DMS114 treated with DMSO at 0.1 percent for 48 hours (cell line): ENCODE data around the gene CHMP4B.

Experiments
- DNase-seq: peaks from one replicate; lab custom pipeline; 2025; ENCODE audit not compliant: unreplicated experiment; lab: John Stamatoyannopoulos, UW

Gene CHMP4B

DNA sequence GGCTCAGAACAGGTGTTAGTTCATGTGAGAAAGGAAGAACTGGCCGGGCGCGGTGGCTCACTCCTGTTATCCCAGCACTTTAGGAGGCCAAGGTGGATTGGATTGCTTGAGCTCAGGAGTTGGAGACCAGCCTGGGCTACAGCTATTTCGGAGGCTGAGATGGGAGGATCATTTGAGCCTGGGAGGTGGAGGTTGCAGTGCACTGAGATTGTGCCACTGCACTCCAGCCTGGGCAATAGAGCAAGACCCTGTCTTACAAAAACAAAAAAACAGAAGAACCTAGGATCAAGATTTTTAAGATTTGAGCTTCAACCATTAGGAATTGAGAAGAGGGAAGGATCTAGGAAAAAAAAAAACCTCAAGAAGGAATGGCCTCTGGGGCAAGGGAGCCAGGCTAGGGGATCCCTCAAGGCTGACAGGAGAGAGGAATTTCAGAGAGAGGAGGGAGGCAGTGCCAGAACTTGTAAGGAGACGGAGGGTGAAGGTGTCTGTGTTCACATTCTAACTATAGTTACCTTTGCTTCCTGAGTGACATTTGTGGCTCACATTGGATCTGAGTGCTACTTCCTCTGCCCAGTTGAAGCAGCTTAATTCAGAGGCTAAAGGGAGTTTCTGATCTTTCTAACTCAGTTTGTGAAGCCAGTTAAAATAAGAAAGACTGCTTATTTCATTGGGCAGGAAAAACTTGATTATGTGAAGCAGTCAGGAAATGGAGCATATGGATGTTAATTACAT, 26.1 kb downstream of the CHMP4B start:
- no peak for DNase-seq

DNA sequence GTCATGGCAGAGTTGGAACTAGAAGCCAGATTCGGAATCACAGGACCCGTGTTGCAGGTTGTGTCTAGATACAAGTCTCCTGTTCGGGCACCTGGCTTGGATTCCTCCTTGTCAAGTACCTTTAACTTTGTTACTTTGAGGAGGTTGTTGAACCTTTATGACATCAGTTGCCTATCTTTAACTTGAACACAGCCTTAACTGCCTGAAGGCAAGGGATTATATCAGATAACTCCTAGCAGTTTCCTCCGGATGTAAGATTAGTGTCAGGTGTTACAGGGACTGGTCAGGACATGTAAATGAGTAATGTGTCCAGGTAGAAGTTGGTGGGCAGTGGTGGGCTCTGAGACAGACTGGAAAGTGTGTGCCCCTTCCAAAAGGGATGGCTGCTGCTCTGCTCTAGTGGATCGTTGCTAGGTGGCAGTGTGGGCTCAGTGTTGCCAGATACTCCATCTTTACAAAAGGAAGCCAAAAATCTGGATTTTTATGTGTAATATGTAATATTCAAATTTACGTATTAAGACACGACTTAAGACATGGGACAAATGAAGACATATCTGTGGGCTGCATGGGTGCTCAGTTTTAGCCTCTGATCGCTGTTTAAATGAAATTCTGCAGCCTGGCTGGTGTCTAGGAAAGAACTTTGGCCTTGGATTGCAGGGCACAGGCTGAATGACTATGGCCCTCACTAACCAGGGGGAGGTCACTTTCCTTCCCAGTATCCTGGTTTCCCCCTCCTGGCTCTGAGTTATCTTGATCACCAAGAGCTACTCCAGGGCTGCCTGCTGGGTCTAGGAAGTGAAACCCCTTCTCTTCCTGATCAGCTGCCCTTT, 27.1 kb downstream of the CHMP4B start:
- DNase-seq: no peak

DNA sequence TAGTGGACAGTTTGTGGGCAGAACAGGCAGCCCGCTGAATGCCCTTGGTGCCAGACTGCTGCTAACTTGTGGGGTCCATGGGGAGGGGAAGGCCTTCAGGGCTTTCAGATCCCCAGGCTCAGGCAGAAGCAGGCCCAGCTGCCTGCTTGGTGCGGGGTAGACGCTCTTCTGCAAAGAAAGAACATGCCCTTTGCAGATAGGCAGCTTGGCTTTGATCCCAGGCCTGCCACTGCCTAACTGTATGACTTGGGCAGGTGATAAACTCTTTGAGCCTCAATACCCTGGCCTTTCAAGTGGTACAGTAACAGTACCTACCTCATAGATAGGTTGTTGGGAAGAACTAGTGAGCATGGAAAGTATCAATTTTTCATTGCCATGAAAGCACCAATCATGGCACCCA, 28.4 kb downstream of the CHMP4B start:
- no peak for DNase-seq

DNA sequence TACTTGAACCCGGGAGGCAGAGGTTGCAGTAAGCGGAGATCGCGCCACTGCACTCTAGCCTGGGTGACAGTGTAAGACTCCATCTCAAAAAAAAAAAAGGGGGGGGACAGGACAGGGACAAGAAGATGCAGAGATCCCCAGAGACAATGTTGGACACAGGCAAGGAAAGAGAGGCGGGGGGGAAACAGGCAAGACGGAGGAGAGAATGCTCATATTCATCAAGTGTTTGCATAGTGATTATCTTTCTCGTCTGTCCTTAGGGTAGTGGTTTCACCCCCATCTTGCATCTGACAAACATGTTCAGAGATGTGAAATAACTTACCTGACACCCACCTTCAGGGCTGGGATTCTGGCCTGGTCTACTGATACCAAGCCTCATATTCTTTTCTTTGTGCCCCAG, 29.0 kb downstream of the CHMP4B start:
- no peak for DNase-seq

DNA sequence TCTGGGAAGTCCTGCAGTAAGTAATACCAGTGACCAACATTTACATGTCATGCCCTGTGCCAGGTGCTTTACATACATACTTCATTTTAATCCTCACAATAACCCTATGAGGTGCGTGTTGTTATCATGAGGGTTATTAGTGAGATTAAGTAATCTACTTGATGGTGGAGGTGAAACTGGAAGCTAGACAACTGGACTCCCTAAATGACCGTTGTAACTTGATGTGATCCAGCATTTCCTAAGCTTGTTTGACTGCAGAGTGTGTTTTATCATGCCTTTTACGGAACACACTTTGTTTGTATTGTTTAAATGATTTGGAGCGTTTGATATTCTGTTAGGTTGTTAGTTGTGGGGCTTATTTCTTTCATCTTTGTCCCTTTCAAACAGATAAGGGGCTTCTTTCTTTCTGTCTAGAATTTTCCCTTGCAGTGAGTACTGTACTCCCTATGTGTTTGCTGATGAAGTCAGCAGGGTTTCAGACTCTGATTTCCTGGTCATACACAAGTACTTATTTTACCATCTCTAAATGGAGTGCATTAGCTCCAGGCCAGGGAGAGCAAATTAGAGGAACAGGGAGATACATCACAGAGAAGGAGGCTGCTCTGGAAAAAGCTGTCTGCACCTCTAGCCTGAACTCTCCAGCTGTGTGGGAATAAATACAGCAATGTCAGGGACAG, 29.7 kb downstream of the CHMP4B start:
- no peak for DNase-seq

DNA sequence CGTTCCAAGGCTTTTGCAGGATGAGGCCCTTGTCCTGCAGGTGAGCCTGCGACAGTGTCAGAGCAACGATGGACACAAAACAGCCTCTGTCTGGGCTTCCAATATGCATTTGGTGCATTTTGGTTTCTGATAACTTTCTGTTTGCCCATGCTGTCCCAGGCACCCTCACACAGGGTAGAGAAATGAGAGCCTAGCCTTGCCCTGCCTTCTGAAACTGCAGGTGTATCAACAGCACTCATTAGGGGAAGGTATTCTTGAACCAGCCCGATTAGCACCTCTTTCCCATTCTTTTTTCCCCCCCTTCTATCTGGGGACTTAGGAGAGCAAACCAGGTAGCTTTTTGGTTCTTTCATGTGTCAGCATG, 30.3 kb downstream of the CHMP4B start:
- DNase-seq: no peak

DNA sequence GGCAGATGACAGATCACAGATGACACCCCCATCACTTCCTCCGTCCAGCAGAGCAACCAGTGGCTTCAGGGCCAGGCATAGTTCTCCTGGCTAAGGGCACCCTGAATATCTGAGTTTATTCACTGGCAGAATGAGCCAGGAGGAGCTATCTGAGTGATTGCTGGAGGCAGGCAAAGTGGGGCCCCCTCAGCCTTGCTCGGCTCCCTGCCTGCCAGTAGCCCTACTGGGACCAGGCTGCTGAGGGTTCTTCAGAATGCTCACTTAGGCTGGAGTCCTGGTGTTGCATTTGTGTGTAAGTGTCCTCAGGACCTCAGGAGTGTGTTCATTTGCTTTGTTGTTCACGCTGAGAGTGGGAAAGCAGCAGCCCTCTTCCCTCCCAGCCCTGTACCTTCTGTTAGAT, 31.2 kb downstream of the CHMP4B start:
- no peak for DNase-seq

DNA sequence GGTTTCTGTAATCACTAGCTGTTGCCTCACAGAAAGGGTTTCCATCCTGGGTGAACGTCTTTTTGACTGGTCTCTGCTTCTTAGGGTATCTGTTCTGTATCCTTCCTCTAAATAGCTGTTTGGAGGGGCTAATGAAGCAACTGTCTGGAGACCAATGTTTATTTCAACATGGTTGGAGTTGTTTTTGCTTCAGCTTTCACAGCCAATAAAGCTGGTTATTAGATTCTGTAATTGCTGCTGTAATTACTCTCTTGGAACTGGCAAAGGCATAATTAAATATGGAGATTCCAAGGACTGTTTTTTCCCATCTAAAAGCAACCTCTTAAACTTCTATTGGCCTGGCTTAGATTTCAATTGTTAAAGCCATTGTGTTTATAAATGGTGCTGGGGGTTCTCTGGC, 31.9 kb downstream of the CHMP4B start:
- no peak for DNase-seq

DNA sequence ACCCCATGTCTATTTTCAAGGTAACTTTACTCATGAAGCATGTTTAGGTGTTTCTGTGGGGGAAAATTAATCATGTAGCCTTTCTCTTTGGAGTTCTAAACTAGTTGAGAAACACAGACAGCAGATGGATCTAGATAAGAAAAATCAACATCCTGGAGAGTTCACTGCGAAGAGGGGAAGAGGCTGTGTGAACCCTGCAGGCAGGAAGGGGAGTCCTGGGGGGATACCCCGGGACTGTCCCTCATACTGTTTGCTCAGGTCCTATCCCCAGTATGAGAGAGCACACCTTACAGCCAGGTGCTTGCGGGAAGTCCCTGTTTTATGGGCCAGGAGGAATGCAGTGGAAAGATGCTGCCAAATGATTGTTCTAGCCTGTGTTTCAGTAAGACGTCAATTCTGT, 32.7 kb downstream of the CHMP4B start:
- no peak for DNase-seq

DNA sequence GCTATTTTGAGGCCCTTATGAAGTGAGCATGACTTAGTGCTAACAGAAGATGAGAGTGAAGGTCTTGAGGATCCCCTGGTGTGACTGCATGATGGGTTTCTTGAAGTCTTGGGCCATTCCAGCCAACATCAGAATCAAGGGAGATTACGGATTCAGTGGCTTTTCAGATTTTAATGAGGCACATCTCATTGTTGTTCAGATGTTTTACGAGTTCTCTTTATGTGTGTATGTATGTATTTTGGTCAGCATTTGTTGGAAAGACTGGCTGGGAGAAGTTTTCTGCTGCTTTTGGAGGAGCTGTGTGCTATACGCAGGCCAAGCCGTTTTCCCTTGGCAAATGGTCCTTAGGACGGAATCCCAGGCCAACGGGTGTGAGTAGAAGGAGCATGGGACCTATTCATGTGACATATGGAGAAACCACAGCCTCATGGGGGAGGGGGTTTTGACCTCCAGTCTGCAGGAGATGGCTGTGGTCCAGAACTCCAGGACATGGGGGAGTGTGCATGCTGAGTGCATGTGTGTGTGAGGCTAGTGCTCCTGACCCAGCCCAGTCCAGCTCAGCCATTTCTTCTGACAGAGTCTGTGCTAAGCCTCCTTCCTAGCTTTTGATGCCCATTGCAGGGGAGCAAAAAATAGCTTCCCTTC, 35.3 kb downstream of the CHMP4B start:
- DNase-seq: no peak

DNA sequence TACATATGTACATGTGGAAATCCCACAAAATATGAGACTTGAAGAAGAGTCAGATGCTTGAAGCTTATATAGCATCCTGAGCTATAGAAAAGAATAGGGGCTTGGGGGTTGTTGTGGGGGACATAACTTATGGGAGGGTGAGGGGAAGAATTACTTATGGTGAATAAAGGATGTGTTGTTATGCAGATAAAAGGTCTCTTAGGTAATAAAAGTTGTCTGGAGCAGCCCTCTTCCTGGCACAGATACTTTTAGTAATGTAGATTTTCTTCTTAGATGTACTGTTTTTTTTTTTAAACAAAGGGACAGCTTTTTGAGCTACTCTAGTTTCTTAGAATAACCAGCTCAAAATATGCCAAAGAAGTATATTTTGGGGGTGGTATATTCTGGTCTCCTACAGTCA, 35.9 kb downstream of the CHMP4B start:
- DNase-seq: no peak

DNA sequence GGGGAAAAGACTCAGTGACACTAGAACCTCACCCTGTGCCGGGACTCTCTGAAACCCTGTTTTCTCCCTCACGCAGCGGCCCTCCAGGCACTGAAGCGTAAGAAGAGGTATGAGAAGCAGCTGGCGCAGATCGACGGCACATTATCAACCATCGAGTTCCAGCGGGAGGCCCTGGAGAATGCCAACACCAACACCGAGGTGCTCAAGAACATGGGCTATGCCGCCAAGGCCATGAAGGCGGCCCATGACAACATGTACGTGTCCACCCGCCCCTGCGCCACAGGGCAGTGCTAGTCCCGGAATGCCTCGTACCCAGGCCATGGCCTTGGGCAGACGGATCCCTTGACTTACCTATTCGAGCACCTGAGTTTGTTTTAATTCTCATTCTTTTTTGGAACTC, 37.2 kb downstream of the CHMP4B start:
- DNase-seq: no peak

DNA sequence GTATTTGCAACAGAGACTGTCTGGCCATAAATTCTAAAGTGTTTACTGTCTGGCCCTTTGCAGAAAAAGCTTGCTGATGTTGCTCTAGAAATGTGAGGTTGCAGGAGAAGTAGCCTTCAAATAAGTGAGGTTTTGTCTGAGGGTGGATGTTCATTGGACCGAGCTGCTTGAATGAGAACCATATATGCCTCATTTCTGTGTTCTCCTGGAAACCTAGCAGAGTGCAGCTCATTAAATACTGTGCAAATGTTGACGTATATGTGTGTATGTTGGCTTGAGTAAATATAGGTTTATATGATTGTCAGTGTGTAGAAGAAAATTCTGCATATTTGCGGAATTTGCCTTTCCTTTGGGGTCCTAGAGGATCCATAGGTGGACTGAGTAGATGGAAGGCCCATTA, 39.0 kb downstream of the CHMP4B start:
- DNase-seq: no peak

DNA sequence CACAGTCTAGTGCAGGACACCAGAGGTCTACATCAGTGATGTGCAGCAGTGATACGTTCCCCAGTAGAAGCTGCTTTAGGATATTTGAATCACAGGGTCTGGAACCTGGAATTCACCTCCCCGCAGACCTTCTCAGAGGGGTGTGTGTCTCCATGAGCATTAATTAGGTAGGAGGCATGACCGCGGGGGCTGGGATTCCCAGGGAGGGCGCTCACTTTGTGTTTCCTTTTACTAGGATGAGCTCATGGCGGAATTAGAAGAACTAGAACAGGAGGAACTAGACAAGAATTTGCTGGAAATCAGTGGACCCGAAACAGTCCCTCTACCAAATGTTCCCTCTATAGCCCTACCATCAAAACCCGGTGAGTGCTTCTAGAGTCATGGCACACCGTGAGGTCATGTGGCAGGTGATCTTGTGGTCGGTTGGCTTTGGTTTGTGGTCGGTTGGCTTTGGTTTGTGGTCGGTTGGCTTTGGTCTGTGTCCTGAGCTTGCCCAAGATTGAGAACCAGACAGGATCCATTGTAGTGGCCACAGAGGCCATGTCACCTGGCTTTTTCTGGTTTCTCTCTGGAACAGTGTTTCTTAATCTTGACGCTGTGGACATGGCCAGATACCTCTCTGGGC, 40.8 kb downstream of the CHMP4B start:
- no peak for DNase-seq

DNA sequence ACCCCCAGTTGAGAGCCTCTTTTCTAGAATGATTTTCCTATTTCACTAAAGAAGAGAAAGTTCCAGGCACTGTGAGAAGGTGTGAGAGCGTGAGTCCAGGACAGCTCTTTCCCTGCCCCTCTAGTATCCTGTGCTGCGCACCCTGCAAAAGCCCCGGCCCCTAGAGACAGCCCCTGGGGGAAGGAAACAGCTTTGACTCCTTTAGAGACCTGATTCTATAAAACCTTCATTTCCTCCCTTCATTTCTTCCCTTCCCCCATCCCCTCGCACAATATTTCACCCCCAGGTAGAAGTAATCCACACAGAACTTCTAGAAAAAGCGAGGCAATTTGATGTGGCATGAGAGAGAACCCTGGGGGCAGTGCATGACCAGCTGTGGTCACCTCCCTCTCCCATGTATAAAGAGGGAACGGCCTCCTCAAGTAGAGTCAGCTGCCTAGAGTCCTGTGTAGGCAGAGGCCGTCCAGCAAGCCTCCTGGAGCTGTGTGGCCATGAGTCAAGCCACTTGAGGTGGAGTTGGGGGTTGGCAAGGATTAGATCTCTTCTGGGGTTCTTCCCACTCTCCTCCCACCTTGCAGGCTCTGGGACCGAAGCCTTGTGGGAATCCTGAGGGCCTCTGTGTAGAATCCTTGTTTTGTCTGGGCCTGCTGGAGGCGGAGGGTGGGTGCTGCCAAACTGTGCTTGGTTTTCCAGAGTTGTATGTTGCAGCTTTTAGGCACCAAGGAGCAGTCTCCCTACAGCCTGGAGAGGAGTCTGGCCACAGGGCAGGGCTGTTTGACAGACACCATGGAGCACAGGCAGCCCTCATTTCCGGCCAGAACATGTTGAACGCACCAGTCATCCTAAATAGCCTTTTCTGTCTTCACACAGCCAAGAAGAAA, 41.7 kb downstream of the CHMP4B start:
- DNase-seq: no peak

DNA sequence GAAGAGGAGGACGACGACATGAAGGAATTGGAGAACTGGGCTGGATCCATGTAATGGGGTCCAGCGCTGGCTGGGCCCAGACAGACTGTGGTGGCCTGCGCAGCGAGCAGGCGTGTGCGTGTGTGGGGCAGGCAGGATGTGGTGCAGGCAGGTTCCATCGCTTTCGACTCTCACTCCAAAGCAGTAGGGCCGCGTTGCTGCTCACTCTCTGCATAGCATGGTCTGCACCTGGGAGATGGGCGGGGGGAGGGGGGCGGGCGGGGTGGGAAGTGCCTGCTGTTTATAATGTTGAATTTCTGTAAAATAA, 42.3 kb downstream of the CHMP4B start:
- DNase-seq: no peak

DNA sequence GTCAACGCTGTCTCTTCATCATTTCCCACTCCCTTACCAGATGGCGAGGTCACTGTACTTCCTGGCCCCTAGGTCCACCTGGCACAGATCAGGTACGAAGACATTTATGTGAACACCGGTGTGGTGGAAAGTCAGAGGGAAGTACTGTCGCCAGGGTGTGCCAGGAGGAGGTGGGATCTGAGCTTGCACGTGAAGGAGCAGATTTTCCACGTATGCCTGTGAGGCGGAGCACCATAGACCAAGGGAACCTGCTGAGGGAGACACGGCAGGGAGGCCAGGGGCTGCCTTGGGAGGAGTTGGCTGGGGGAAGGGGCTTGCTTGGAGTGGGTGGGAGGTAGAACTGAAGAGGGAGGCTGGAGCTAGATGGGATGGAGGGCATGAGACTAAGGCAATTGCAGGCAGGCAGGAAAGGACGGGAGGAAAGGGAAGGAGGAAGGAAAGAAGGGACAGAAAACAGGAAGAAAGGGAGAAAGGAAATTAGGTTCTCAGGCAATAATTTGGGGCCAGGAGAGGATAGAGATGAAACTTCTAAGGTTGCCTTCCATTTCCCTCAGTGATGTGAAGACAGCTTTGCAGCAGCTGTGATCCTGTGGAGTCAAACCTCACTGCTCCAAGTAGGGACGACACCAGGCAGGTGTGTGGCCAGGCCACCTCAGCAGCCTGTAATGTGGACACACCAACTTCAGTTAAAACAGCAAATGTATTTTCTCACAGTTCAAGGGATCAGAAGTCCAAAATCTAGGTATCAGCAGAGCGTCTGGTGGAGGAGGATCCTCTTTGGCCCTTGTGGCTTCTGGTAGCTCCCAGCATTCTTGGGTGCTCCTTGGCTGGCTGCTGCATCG, 46.8 kb downstream of the CHMP4B start:
- DNase-seq: no peak

DNA sequence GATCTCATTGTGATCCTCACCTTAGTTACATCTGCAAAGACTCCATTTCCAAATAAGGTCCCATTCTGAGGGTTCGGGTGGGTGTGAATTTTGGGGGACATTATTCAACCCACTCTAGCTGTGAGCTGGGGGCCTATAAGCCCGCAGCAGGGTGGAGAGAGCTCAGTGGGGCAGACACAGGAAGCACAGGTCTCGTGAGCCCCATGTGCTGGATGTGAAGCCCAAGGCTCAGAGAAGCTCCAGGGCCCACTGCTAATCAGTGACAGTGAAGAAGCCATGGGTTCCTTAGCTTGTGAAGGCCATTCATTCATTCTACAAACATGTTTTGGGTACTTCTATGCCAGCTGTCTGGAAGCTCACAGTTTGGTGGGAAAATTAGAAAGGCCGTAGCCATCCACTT, 47.5 kb downstream of the CHMP4B start:
- DNase-seq: no peak

DNA sequence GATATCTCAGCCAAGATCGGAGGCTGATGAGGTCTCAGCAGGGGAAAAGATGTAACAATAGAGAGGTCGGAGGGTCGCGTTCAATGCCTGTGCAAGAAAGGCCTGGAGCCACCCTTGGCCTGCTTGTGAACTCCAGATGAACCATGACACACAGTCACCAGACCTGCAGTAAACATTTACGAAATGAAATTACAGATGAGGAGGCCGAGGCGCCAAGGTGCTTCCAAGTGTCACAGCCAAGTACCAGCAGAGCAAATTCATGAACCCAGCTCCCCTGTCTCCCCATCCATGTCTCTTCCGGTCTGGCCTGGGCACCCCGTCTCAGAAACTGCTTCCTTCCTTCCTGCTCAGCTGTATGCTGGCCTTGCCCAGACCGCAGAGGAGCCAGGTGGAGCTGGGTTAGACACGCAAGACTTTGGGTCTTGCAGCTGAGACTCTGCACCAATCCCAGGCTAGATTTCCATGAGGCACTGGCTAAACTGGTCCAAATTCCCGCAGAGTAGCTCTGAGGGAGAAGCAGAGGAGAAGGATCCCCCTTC, 48.1 kb downstream of the CHMP4B start:
- DNase-seq: no peak
